C1 segment of cervical spinal cord (tissue), 14 donors: ENCODE results near the gene AP1B1.

ENCODE experiments used
- DNase-seq, 14 donors: peaks; one replicate each; lab custom pipeline; 2025; lab: John Stamatoyannopoulos, UW

Gene AP1B1

DNA sequence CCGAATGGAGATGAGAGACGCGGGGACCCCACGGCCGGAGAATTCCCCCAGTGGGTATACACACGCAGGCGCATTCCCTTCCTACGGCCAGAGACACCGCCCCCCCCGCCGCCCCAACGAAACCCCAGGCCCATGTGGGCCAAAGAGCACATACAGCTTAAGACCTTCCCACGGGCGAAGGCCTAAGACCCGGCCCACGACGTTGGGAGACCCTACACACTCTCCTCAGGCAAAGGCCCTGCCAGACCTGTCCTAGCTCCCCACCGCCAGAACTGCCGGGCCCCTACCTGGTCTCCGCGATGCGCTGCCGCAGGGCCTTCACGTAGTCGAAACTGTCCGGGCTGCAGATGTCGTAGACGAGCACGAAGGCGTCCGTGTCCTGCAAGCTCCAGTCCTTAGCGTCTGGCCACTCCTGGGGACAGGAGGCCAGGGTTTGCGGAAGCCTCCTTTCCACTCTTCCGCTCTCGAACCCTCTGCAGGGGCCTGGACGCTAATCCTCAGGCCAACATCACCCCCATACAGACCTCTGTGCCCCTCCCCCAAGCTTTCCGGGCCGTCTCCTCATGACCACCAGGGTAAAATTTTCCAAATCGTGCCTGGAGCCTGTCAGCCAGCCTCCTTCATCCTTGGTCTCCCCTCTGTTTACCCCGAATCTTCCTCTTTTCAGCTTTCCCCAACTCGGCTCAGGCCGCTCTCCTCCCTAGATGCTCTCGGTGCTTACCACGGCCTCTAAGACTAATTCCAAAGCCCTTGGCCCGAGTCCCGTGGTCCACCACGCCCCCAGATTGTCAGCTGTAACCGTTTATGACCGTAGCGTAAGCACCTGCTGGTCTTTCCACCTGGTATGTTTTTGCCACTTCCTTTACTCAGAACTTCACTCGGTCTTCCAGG lies 74.5 kb downstream of the AP1B1 start:
- no peak for DNase-seq

- peak in 2 of 14 donors; percentile 25 to 58 for DNase-seq
Measured at GRCh38 chr22:29313126-29313575, 75.2 kb downstream of the AP1B1 start.

GRCh38 chr22:29312218-29313125 lies 75.9 kb downstream of the AP1B1 start:
- no peak for DNase-seq

DNA sequence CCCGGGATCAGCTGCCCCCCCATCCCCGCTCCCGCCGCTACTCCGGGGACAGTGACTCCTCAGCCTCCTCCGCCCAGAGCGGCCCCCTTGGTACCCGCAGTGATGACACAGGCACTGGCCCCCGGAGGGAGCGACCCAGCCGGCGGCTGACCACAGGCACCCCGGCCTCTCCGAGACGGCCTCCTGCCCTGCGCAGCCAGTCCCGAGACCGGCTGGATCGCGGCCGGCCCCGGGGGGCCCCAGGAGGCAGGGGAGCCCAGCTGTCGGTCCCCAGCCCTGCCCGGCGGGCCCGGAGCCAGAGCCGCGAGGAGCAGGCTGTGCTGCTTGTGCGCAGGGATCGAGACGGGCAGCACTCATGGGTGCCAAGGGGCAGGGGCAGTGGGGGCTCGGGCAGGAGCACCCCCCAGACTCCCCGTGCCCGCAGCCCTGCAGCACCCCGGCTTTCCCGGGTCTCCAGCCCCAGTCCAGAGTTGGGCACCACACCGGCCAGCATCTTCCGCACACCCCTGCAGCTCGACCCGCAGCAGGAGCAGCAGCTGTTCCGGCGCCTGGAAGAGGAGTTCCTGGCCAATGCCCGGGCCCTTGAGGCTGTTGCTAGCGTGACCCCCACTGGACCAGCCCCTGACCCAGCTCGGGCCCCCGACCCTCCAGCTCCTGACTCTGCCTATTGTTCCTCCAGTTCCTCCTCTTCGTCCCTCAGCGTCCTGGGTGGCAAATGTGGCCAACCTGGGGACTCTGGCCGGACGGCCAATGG lies 76.7 kb downstream of the AP1B1 start:
- DNase-seq: peak in 3 of 14 donors; percentile 29 to 63 (median 62)

DNA sequence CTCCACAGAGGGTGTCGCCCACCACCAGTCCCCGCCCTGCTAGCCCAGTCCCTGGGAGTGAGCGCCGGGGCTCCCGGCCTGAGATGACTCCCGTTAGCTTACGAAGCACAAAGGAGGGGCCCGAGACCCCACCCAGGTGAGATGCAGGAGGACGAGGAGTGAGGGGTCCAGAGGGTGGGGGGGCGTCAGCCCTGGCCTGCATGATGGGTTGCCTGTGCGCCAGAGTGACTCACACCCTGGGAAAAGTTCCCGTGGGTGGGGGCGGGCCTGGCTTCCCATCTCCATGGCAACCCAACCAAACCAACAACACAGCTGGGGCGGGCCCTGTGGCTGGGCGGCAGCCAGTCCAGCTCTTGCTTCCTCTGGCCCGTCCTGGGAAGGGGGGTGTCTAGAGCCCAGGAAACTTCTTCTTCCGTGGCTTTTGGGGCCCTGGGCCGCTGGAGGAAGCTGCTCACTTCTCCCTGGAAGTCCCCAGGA lies 77.5 kb downstream of the AP1B1 start:
- DNase-seq: peak in 13 of 14 donors; percentile 46 to 96 (median 84)

- DNase-seq: peak in 1 of 14 donors; percentile 71
Measured at GRCh38 chr22:29310065-29310862, 78.1 kb downstream of the AP1B1 start.

DNA sequence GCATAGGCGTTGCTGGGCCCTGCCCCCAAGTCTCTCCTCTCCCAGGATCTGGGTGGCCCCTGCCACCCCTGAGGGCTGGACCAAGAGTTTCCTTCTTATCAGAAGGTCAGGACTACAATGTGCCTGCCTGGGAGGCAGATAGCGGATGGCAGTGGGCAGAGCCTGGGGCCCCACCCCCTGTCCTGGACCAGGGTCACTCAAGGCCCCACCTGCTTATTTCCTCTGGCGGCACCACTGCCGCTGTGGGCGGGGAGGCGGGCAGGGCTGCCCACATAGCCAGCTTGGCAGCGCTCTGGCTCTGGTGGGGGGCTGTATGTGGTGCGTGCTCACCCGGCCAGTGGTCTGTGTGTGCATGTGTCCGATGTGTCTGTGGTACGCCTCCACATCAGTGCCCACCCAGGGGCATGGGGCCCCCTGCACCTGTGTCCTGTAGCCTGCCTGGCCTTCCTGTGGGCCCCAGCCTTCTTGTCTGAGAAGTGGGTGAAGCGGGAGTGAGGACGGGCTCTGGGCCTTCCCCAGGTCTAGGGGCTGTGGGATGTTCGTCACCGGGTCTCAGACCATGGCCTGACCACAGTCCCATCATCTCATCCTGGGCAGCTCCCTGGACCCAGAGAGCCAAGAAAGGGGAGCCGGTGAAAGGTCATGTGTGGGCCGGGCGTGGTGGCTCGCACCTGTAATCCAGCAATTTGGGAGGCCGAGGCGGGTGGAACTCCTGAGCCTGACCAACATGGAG lies 78.9 kb downstream of the AP1B1 start:
- no peak for DNase-seq

DNA sequence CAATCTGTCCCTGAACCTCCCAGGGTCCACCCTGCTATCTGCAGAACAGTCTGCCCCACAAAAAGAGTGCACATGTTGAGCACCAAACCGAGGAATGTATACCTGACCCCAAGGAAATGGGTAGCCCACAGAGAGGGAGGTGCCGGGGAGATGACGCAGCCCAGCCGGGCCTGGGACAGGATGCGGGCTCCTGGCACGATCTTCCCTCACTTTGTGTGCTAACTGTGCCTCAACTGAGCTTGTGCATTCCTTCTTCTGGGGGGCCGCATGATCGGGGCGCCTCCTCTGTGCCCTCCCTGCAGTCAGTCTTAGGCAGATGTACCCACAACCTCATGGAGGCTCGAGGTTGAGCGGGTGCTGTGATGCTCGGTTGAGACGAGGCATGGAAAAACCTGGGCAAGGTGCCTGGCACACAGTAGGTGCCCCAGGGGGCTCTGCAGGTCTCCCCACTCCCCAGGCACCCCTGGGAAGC lies 79.5 kb downstream of the AP1B1 start:
- DNase-seq: peak in 1 of 14 donors; percentile 27

GRCh38 chr22:29308148-29308790 lies 80.1 kb downstream of the AP1B1 start:
- peak in 1 of 14 donors; percentile 40 for DNase-seq

DNA sequence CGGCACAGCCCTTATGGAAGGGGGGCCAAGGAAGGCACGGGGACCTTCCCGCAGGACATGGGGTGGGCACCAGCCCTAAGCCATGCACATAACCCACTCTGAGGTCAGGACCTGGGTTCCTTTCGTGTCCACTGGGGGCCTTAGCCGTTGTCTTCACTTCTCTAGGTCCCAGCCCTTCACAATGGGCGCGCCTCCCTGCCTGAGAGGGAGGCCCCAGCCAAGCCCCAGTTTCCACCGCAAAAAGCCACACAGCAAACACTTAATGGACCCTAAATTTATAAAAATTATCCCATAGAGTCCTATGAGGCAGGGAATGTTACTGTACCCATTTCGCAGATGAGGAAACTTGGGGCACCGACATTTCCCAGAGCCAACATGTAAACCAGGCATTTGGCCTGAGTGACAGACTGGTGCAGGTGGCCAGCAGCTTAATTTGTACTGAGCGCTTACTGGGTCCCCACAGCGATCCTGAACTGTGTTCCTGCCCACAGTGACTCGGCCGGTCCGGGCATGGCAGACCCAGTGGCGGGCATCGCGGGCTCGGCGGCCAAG lies 80.7 kb downstream of the AP1B1 start:
- DNase-seq: no peak

GRCh38 chr22:29306835-29307595 lies 81.4 kb downstream of the AP1B1 start:
- peak in 12 of 14 donors; percentile 29 to 78 (median 56) for DNase-seq

DNA sequence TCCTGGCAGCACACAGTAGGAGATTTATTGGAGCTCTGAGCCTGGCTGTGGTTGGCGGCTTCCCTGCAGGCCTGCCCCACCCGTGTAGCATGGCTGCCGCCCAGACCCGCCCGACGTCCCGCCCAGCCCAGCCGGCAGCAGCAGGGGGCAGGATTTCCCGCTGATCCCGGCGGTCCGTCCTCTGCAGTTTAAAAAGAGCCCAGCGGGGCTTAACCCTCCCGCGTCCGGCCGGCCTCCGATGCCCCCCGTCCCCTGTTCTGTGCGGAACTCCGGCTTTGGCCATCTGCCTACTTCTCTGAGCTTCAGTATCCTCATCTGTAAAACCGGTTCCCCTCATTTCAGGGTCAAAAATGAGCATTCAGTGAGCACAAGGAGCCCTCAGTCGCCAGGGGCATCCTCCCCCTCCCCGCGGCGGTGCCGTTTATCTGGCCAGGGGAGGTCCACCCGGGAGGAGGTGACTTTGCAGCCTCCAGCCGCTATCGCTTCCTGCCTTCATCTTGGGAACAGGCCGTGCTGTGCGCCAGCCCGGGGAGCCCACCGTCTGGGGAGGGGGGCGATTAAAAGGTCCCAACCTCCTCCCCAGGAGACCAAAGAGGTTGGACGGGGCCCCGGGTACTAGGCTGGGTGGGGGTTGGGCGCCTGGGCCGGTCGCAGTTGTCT lies 82.1 kb downstream of the AP1B1 start, which contains the start of gene GAS2L1:
Gene GAS2L1, plus strand, starts transcription at position 476 of the 660 bp plus-strand sequence. CDS start 1,456 bp downstream, outside the sequence.
- DNase-seq: peak in 12 of 14 donors; percentile 42 to 78 (median 56)

- DNase-seq: no peak
Measured at GRCh38 chr22:29305836-29306174, 82.6 kb downstream of the AP1B1 start.

DNA sequence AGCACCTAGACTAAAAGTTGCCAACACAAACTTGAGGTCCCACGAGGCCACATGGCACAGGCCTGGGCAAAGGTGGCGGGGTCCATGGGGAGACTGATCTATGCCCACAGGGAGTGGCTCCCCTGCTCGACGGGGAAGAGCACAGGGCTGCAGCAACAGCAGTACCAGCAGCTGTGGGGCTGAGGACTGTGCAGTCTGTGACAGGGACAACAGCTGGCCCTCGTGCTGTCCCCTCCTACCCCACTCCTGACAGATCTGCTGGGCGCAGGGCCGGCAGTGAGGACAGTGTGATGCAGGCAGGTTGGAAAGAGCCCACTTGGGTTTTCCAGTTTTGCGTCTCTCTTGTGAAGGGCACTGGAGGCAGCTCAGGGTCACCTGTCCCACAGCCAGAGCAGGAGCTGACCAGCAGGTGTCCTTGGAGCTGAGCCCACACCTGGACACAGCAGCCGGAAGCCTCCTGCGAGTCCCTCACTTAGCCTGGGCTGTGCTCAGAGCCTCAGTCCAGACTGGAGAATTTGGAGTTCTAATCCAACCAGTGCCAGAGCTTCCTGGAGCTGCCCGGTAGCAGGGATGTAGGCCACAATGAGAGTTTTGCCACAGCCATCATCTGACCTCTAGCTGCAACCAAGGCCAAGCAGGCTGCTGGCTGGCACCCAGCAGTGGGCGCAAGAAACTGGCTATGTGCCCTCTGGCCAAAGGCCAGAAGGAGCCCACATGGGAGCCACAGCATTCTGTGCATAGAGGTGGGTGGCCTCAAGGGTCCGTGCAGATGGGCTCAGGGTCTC lies 85.5 kb downstream of the AP1B1 start:
- peak in 5 of 14 donors; percentile 16 to 66 (median 64) for DNase-seq

DNA sequence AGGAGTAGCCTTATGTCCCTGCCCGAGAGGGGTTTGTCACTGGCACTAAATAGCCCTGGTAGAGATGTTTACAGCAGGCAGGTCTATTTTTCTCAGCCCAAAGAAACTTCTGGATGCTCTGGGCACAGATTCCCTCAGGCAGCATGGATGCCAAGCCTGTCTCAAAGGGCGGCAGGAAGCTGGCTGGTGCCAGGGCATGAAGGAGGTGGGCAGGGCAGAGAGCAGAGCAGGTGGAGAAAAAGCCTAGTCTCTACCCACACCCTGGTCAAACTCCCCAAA lies 86.0 kb downstream of the AP1B1 start:
- peak in 4 of 14 donors; percentile 44 to 75 (median 60) for DNase-seq

GRCh38 chr22:29301716-29302401 lies 86.5 kb downstream of the AP1B1 start:
- peak in 1 of 14 donors; percentile 75 for DNase-seq
